GM12878 (cell line): Measurements from ENCODE around the gene DAPK3. TPM values are rescaled to one million over a fixed set of nuclear protein-coding genes. Genes with fewer than 3 reads are reported as not detected.
"Not testable (repeated sequence)": the region's sequence is repeated elsewhere in the genome, so short reads cannot be mapped to it uniquely, and the experiment has no call there.

Experiments
- ATAC-seq: fragments of 200-7000 bp; cut with Tn5 transposase; 3 replicates; pipeline ENCODE4 v1.9.1; 2020; ENCODE audit warnings: mild to moderate bottlenecking, moderate library complexity
- BruUV-seq: library from RNA; stranded (reverse); fragments of 400-500 nt; replicated peaks from 2 replicates; lab custom pipeline; 2021; lab: Mats Ljungman, UMichigan
- CTCF ChIA-PET: fragments of 300-600 bp; sonication (Branson Sonifier 250); formaldehyde crosslinking; extraction: SDS; loops from one replicate; lab custom pipeline; 2021; ENCODE audit warnings: inconsistent platforms; lab: Yijun Ruan, JAX
- POLR2A ChIA-PET: fragments of 350-600 bp; formaldehyde crosslinking; extraction: SDS; loops from one replicate; lab custom pipeline; 2021; ENCODE audit warnings: inconsistent platforms; lab: Charles Lee
- RAD21 ChIA-PET: fragments of 300-600 bp; sonication (Branson Sonifier 250); formaldehyde crosslinking; loops from one replicate; lab custom pipeline; 2023; ENCODE audit warnings: antibody characterized with exemption; ENCODE audit not compliant: unreplicated experiment; lab: Charles Lee
- SMC1A ChIA-PET: fragments of 300-600 bp; sonication (Branson Sonifier 250); formaldehyde crosslinking; loops from one replicate; lab custom pipeline; 2023; ENCODE audit not compliant: unreplicated experiment, uncharacterized antibody; lab: Charles Lee
- DNase-seq: peaks from one replicate; pipeline ENCODE4 v3.0.0-alpha.2; 2011; ENCODE audit warnings: low read depth, low spot score
- FAIRE-seq: peaks from 3 replicates; lab custom pipeline; 2011; peaks lifted over from hg19 to GRCh38; lab: Jason Lieb, UNC
- H2AFZ ChIP-seq: 2 replicates; pipeline ENCODE4 v1.6.0; 2011; ENCODE audit warnings: low read depth, low read length, control low read depth; ENCODE audit not compliant: control insufficient read depth
- H3K27ac ChIP-seq: 2 replicates; pipeline ENCODE4 v1.5.1; 2011; ENCODE audit warnings: control low read depth; ENCODE audit not compliant: control insufficient read depth, insufficient read depth
- H3K27me3 ChIP-seq, 2 experiments: replicated peaks in 1 of 2; 2 replicates each; pipeline versions ENCODE4 v1.6.0 to v1.6.1; 2011; ENCODE audit warnings: low read length in 1 of 2; ENCODE audit not compliant: control insufficient read depth in 2 of 2, insufficient read depth in 2 of 2
- H3K36me3 ChIP-seq, 2 experiments: 2 replicates each; pipeline ENCODE4 v1.5.1; 2011; ENCODE audit warnings: low read length in 1 of 2; ENCODE audit not compliant: control insufficient read depth in 2 of 2, insufficient read depth in 2 of 2
- H3K4me1 ChIP-seq: 2 replicates; pipeline ENCODE4 v1.6.1; 2011; ENCODE audit warnings: mild to moderate bottlenecking, low read length, moderate library complexity, mixed read lengths; ENCODE audit not compliant: control insufficient read depth, insufficient read depth
- H3K4me2 ChIP-seq: 2 replicates; pipeline ENCODE4 v1.6.0; 2011; ENCODE audit warnings: control low read depth; ENCODE audit not compliant: control insufficient read depth, insufficient read depth
- H3K4me3 ChIP-seq: fragments of 200-600 bp; sonication (generic); 2 replicates; pipeline ENCODE4 v1.5.1; 2016
- H3K79me2 ChIP-seq: 2 replicates; pipeline ENCODE4 v1.6.0; 2011; ENCODE audit warnings: low read length; ENCODE audit not compliant: control insufficient read depth, insufficient read depth
- H3K9ac ChIP-seq: 2 replicates; pipeline ENCODE4 v1.8.0; 2011; ENCODE audit warnings: low read length, control low read depth, mixed read lengths; ENCODE audit not compliant: control insufficient read depth, insufficient read depth
- H3K9me3 ChIP-seq: replicated peaks from 3 replicates; pipeline ENCODE4 v1.5.1; 2011; ENCODE audit warnings: mild to moderate bottlenecking, low read length; ENCODE audit not compliant: control insufficient read depth, insufficient read depth
- H4K20me1 ChIP-seq: 2 replicates; pipeline ENCODE4 v1.6.0; 2011; ENCODE audit not compliant: control insufficient read depth, insufficient read depth
- ATF2 ChIP-seq: IDR thresholded peaks from 2 replicates; pipeline ENCODE4 v1.6.1; 2012; ENCODE audit warnings: low read length, inconsistent platforms
- HDAC2 ChIP-seq: fragments of 200-600 bp; sonication (generic); IDR thresholded peaks from 2 replicates; pipeline ENCODE4 v1.6.1; 2017
- WGBS: methylation state at CpG from one replicate; pipeline ENCODE4 v1.1.6; 2016; ENCODE audit warnings: low lambda C conversion rate; ENCODE audit not compliant: insufficient replicate concordance, insufficient coverage; ENCODE audit errors: missing lambda C conversion rate; 5-methylcytosine and 5-hydroxymethylcytosine counted together
- in situ Hi-C: fragments of 300-500 bp; cut with MboI; formaldehyde crosslinking; loops from 9 replicates; pipeline ENCODE4 v1.14.3; 2018; ENCODE audit warnings: mixed read lengths
- intact Hi-C: fragments of 100-400 bp; cut with micrococcal nuclease; formaldehyde crosslinking; loops from one replicate; pipeline ENCODE4 v1.14.2; 2022; ENCODE audit not compliant: unreplicated experiment
- polyA plus RNA-seq, 11 experiments: library from polyadenylated mRNA; depleted of rRNA in 4 of 11; unstranded in 6 of 11; stranded (reverse) in 5 of 11; fragments of >200 nt; fragmentation: Nextera tagmentation in 4 of 11; fragmentation: Illumina TruSeq in 1 of 11; extraction: Ambion mirVana in 4 of 11; extraction: Trizol in 1 of 11; gene quantifications; 1 replicate in 1 of 11; 2 replicates in 10 of 11; pipeline versions ENCODE4 v1.2.1 to v1.2.3, GENCODE V29; 2011 to 2016; ENCODE audit warnings: inconsistent platforms in 2 of 11, missing spikeins in 2 of 11, low read depth in 1 of 11
- total RNA-seq, 4 experiments: library from RNA; depleted of rRNA in 3 of 4; stranded (reverse); fragments of >200 nt in 3 of 4; fragmentation: Illumina TruSeq in 1 of 4; extraction: Trizol in 1 of 4; gene quantifications; 2 replicates each; pipeline versions ENCODE4 v1.2.1 to v1.2.3, GENCODE V29; 2013 to 2021
- TF ChIP-seq, protein P1 (sequence below): fragments of 450-650 bp; IDR thresholded peaks from 2 replicates; pipeline ENCODE4 v1.6.1; 2014; ENCODE audit warnings: mild to moderate bottlenecking

DAPK3 gene
- total and polyA plus RNA-seq, 10 of the 15 experiments (the other 5 are each of a cell fraction or from before 2014, with no cell fraction given) = 0.13 to 46.4 (median 24.8) TPM

DNA sequence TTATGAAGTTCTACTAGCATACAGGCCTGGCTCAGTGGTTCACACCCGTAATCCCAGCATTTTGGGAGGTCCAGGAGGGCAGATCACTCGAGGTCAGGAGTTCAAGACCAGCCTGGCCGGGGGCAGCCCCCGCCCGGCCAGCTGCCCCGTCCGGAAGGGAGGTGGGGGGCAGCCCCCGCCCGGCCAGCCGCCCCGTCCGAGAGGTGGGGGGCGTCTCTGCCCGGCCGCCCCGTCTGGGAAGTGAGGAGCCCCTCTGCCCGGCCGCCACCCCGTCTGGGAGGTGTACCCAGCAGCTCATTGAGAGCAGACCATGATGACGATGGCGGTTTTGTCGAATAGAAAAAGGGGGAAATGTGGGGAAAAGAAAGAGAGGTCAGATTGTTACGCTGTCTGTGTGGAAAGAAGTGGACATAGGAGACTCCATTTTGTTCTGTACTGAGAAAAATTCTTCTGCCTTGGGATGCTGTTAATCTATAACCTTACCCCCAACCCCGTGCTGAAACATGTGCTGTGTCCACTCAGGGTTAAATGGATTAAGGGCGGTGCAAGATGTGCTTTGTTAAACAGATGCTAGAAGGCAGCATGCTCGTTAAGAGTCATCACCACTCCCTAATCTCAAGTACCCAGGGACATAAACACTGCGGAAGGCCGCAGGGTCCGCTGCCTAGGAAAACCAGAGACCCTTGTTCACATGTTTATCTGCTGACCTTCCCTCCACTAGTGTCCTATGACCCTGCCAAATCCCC, 27.9 kb upstream of the DAPK3 start:
- ATAC-seq, RAD21 ChIA-PET, H3K27ac ChIP-seq, POLR2A ChIA-PET, in situ Hi-C loops, H3K9me3 ChIP-seq, H3K79me2 ChIP-seq, H2AFZ ChIP-seq, FAIRE-seq, H4K20me1 ChIP-seq, DNase-seq, H3K27me3 ChIP-seq, H3K4me3 ChIP-seq, intact Hi-C loops, H3K4me1 ChIP-seq, BruUV-seq, H3K36me3 ChIP-seq, CTCF ChIA-PET, H3K9ac ChIP-seq, H3K4me2 ChIP-seq: not testable (repeated sequence)
- 76% methylated on average over 23 of the region's 29 CpGs for WGBS
- SMC1A ChIA-PET = interaction anchor here (0.7 kb wide), 1 partner anchor 103 kb away, joined by 3 read pairs; no protein-coding TSS in a partner anchor

GRCh38 chr19:3995607-3996006, 24.7 kb upstream of the DAPK3 start:
- POLR2A ChIA-PET = interaction anchor here (0.7 to 1.0 kb wide), 2 partner anchors 11 to 117 kb away, joined by 3 to 6 read pairs; partner anchors contain the start of gene EEF2

More at GRCh38 chr19:3995607-3996006, 24.7 kb upstream of the DAPK3 start:
- Histone ChIP-seq H3K4me1 (no peaks in the 10 kb centered on the region), H3K36me3 (no peaks in the 10 kb centered on the region), H3K27ac (no peak overlapping the region), H3K4me2 (no peak overlapping the region), H3K27me3 (no peaks in the 10 kb centered on the region), H3K9ac (no peak overlapping the region), H2AFZ (no peak overlapping the region), H3K79me2 (no peaks in the 10 kb centered on the region), H3K9me3 (no peaks in the 10 kb centered on the region), H4K20me1 (no peaks in the 10 kb centered on the region), H3K4me3 (no peak overlapping the region)
- intact Hi-C loops (no loop called here), in situ Hi-C loops (no loop called here)
- no peak for DNase-seq
- BruUV-seq = no TSS peak
- RAD21 ChIA-PET = interaction anchor here (1.0 kb wide), 1 partner anchor 10 kb away, joined by 3 read pairs; the partner anchor contains the start of gene EEF2
- CTCF ChIA-PET = no interaction called here
- WGBS = 62% methylated on average over 6 of the region's 6 CpGs
- no peak for ATAC-seq
- TF ChIP-seq, protein P1, sequence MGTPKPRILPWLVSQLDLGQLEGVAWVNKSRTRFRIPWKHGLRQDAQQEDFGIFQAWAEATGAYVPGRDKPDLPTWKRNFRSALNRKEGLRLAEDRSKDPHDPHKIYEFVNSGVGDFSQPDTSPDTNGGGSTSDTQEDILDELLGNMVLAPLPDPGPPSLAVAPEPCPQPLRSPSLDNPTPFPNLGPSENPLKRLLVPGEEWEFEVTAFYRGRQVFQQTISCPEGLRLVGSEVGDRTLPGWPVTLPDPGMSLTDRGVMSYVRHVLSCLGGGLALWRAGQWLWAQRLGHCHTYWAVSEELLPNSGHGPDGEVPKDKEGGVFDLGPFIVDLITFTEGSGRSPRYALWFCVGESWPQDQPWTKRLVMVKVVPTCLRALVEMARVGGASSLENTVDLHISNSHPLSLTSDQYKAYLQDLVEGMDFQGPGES = no peak
- TF ChIP-seq HDAC2 = no peak
- TF ChIP-seq ATF2 = no peak
- no peak for FAIRE-seq
- SMC1A ChIA-PET = no interaction called here
